ENCODE data around the gene GFRA1. TPM values are rescaled to one million over a fixed set of nuclear protein-coding genes. Genes with fewer than 3 reads are reported as not detected.

GFRA1 gene
- total RNA-seq, 1 experiment from 2014 or later: 0.30 TPM

DNA sequence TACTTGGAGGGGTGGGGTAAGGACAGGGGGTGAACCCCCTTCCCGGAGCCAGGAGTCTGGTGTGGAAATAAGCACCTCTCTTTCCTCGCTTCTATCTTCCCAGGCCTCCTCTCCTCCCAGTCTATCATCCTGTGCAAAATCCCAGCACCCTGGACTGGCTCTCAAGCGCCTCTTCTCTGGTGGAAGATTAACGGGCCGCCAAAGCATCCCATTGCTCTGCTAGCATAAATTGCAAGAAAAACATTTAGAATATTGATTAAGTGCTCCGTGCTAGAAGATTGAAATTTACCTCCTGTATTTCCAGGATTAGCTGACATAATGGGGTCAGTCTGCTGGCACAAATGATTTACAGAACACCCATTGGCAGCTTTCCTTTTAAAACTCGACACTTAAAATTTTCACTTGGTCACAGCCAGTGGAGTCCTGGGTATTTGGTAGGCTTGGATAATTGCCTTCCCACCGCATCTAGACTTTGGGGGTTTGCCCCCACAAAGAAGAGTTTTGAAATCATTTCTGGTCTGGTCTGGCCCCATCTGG lies 189.7 kb downstream of the GFRA1 start:
- BruUV-seq (replicated peaks): no TSS peak
- DNase-seq (ENCODE audit: low read depth, low spot score) (no peak), ATAC-seq (no peak)
- Histone ChIP-seq H3K9me3 (ENCODE audit: control insufficient read depth in 1 of 2, insufficient read depth in 1 of 2, low read depth in 1 of 2, low read length in 2 of 2) (no peaks in the 10 kb centered on the region), H2AFZ (ENCODE audit: low read depth, low read length, poor library complexity, severe bottlenecking) (no peak overlapping the region), H4K20me1 (ENCODE audit: insufficient read depth) (no peaks in the 10 kb centered on the region), H3K9me2 (ENCODE audit: insufficient read depth) (no peaks in the 10 kb centered on the region), H3K79me2 (ENCODE audit: insufficient read depth, low read length) (no peaks in the 10 kb centered on the region), H3K4me2 (ENCODE audit: low read length) (no peak overlapping the region), H3K27me3 (ENCODE audit: insufficient read depth, low read length) (peaks cover 66% of the 10 kb centered on the region), H3K4me1 (ENCODE audit: control insufficient read depth in 1 of 2, insufficient read depth in 2 of 2, low read length in 2 of 2) (peaks cover 0 to 5% of the 10 kb centered on the region in 2 experiments; a peak in 2 of 4 replicates), H3K27ac (ENCODE audit: low read depth, low read length) (no peak overlapping the region), H3K9ac (ENCODE audit: low read length) (no peak overlapping the region), H3K4me3 (replicated peaks in 1 of 2; ENCODE audit: low read depth in 1 of 2, low read length in 2 of 2) (no peak overlapping the region), H3K36me3 (ENCODE audit: control insufficient read depth in 1 of 2, insufficient read depth in 2 of 2, low read length in 2 of 2) (no peaks in the 10 kb centered on the region)
- TF ChIP-seq SRF (IDR thresholded peaks at IDR 0.05; ENCODE audit: low read depth): no peak
- TF ChIP-seq, protein P1, sequence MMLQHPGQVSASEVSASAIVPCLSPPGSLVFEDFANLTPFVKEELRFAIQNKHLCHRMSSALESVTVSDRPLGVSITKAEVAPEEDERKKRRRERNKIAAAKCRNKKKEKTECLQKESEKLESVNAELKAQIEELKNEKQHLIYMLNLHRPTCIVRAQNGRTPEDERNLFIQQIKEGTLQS (IDR thresholded peaks at IDR 0.05): no peak
- TF ChIP-seq TCF7L2 (IDR thresholded peaks at IDR 0.05; ENCODE audit: borderline replicate concordance, extremely low read depth, insufficient read depth, insufficient read length): no peak
- no peak for TF ChIP-seq EGR1 (IDR thresholded peaks at IDR 0.05; ENCODE audit: low read depth)
- intact Hi-C loops (cut with micrococcal nuclease): no loop called here
- RAD21 ChIA-PET (ENCODE audit: low non-redundant PET in 1 of 2, low total read pairs in 2 of 2, uncharacterized antibody in 2 of 2, unreplicated experiment in 2 of 2): no interaction called here
- POLR2A ChIA-PET: no interaction called here
- CTCF ChIA-PET: no interaction called here

DNA sequence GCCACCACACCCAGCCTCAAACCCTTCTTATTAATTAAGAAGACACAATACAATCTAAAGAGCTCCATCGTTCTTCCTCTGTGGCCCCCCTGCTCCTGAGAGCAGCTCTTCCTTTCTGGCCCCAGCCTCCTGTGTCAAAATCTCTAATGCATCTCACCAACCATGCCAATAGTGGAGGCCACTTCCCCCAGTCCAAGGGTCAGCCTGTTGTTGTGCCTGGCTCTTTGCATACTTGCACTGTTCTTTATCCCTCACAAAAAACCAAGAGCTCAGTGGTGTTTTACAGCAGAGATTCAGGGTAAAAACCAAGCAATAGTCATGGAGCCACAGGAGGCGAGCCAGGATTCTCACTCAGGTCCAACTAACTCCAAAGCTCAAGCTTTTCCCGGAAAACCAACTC lies 190.2 kb downstream of the GFRA1 start:
- POLR2A ChIA-PET: no interaction called here
- Histone ChIP-seq H3K79me2 (ENCODE audit: insufficient read depth, low read length) (no peaks in the 10 kb centered on the region), H2AFZ (ENCODE audit: low read depth, low read length, poor library complexity, severe bottlenecking) (no peak overlapping the region), H3K9me3 (ENCODE audit: control insufficient read depth in 1 of 2, insufficient read depth in 1 of 2, low read depth in 1 of 2, low read length in 2 of 2) (no peaks in the 10 kb centered on the region), H4K20me1 (ENCODE audit: insufficient read depth) (no peaks in the 10 kb centered on the region), H3K27me3 (ENCODE audit: insufficient read depth, low read length) (peaks cover 66% of the 10 kb centered on the region), H3K4me2 (ENCODE audit: low read length) (no peak overlapping the region), H3K36me3 (ENCODE audit: control insufficient read depth in 1 of 2, insufficient read depth in 2 of 2, low read length in 2 of 2) (no peaks in the 10 kb centered on the region), H3K4me3 (replicated peaks in 1 of 2; ENCODE audit: low read depth in 1 of 2, low read length in 2 of 2) (no peak overlapping the region), H3K9me2 (ENCODE audit: insufficient read depth) (no peaks in the 10 kb centered on the region), H3K9ac (ENCODE audit: low read length) (no peak overlapping the region), H3K4me1 (ENCODE audit: control insufficient read depth in 1 of 2, insufficient read depth in 2 of 2, low read length in 2 of 2) (peaks cover 0 to 5% of the 10 kb centered on the region in 2 experiments; a peak in 2 of 4 replicates), H3K27ac (ENCODE audit: low read depth, low read length) (no peak overlapping the region)
- ATAC-seq (no peak), DNase-seq (ENCODE audit: low read depth, low spot score) (no peak)
- CTCF ChIA-PET: no interaction called here
- TF ChIP-seq REST (IDR thresholded peaks at IDR 0.05; ENCODE audit: low read depth) (no peak), EZH2phosphoT487 (IDR thresholded peaks at IDR 0.05; ENCODE audit: borderline replicate concordance) (no peak), MAX (IDR thresholded peaks at IDR 0.05) (no peak), EZH2 (IDR thresholded peaks at IDR 0.05) (no peak), ZNF274 (IDR thresholded peaks at IDR 0.05; ENCODE audit: low read depth, low read length) (no peak)
- no TSS peak for BruUV-seq (replicated peaks)
- intact Hi-C loops (cut with micrococcal nuclease): no loop called here
- RAD21 ChIA-PET (ENCODE audit: low non-redundant PET in 1 of 2, low total read pairs in 2 of 2, uncharacterized antibody in 2 of 2, unreplicated experiment in 2 of 2): no interaction called here
